GM23338 (cell line): ENCODE results near the gene FNDC3A. TPM values are rescaled to one million over a fixed set of nuclear protein-coding genes. Genes with fewer than 3 reads are reported as not detected.

Source experiments
- ATAC-seq: fragments of 200-7000 bp; cut with Tn5 transposase; 3 replicates; pipeline ENCODE4 v1.9.1; 2020
- DNase-seq: peaks from one replicate; pipeline ENCODE4 v3.0.0-alpha.2; 2015; ENCODE audit warnings: low spot score
- H2AFZ ChIP-seq: fragments of 200-600 bp; sonication (generic); 2 replicates; pipeline ENCODE4 v1.8.0; 2016; ENCODE audit warnings: antibody characterized with exemption, mild to moderate bottlenecking, moderate library complexity
- H3F3A ChIP-seq: fragments of 200-600 bp; sonication (generic); replicated peaks from 2 replicates; pipeline ENCODE4 v1.8.0; 2017; ENCODE audit warnings: antibody characterized with exemption, mixed run types, low read depth
- H3K27ac ChIP-seq: fragments of 200-600 bp; sonication (generic); 2 replicates; pipeline ENCODE4 v1.6.1; 2016; ENCODE audit warnings: low read depth
- H3K27me3 ChIP-seq: fragments of 200-600 bp; sonication (generic); 2 replicates; pipeline ENCODE4 v1.8.0; 2016; ENCODE audit warnings: mild to moderate bottlenecking, mixed run types, moderate library complexity; ENCODE audit not compliant: insufficient read depth
- H3K36me3 ChIP-seq: fragments of 200-600 bp; sonication (generic); 2 replicates; pipeline ENCODE4 v1.8.0; 2016; ENCODE audit warnings: mild to moderate bottlenecking; ENCODE audit not compliant: insufficient read depth
- H3K4me1 ChIP-seq: fragments of 200-600 bp; sonication (generic); 2 replicates; pipeline ENCODE4 v1.8.0; 2016; ENCODE audit warnings: mild to moderate bottlenecking, moderate library complexity; ENCODE audit not compliant: insufficient read depth
- H3K4me2 ChIP-seq: fragments of 200-600 bp; sonication (generic); 2 replicates; pipeline ENCODE4 v1.7.1; 2017; ENCODE audit warnings: mixed run types
- H3K4me3 ChIP-seq: fragments of 200-600 bp; sonication (generic); 2 replicates; pipeline ENCODE4 v1.6.1; 2016; ENCODE audit warnings: mixed run types
- H3K79me2 ChIP-seq: fragments of 200-600 bp; sonication (generic); replicated peaks from 2 replicates; pipeline ENCODE4 v1.8.0; 2017; ENCODE audit warnings: mild to moderate bottlenecking; ENCODE audit not compliant: insufficient read depth
- H3K9me2 ChIP-seq: fragments of 200-600 bp; sonication (generic); 2 replicates; pipeline ENCODE4 v1.8.0; 2017; ENCODE audit not compliant: insufficient read depth
- H4K20me1 ChIP-seq: fragments of 200-600 bp; sonication (generic); replicated peaks from 2 replicates; pipeline ENCODE4 v1.8.0; 2017; ENCODE audit warnings: mild to moderate bottlenecking; ENCODE audit not compliant: insufficient read depth
- H3K27ac Mint-ChIP-seq: 2 replicates; pipeline ENCODE4 v1.8.0; 2020; ENCODE audit warnings: inconsistent platforms, mild to moderate bottlenecking, moderate library complexity, mixed read lengths
- H3K27me3 Mint-ChIP-seq: 3 replicates; pipeline ENCODE4 v1.8.0; 2022; ENCODE audit warnings: low read depth, mild to moderate bottlenecking, moderate library complexity, mixed read lengths, inconsistent platforms; ENCODE audit not compliant: insufficient read depth, poor library complexity
- H3K36me3 Mint-ChIP-seq: 3 replicates; pipeline ENCODE4 v1.8.0; 2021; ENCODE audit warnings: low read depth, mild to moderate bottlenecking, inconsistent platforms, moderate library complexity, mixed read lengths
- H3K4me1 Mint-ChIP-seq: 3 replicates; pipeline ENCODE4 v1.8.0; 2020; ENCODE audit warnings: mild to moderate bottlenecking, inconsistent platforms, mixed read lengths
- H3K4me3 Mint-ChIP-seq: 3 replicates; pipeline ENCODE4 v1.8.0; 2021; ENCODE audit warnings: moderate library complexity, mild to moderate bottlenecking, inconsistent platforms, mixed read lengths
- H3K9me3 Mint-ChIP-seq: 3 replicates; pipeline ENCODE4 v1.8.0; 2020; ENCODE audit warnings: moderate library complexity, mild to moderate bottlenecking, inconsistent platforms, mixed read lengths
- ETS1 ChIP-seq: IDR thresholded peaks from 2 replicates; pipeline ENCODE4 v1.6.1; 2016; ENCODE audit warnings: antibody characterized with exemption
- EZH2 ChIP-seq: fragments of 200-600 bp; sonication (generic); IDR thresholded peaks from one replicate; pipeline ENCODE4 v1.8.0; 2017; ENCODE audit warnings: antibody characterized with exemption, mild to moderate bottlenecking, low read depth; ENCODE audit not compliant: unreplicated experiment
- REST ChIP-seq: IDR thresholded peaks from one replicate; pipeline ENCODE4 v1.6.1; 2018; ENCODE audit warnings: antibody characterized with exemption; ENCODE audit not compliant: unreplicated experiment
- polyA plus RNA-seq: library from polyadenylated mRNA; unstranded; fragments of >200 nt; fragmentation: Nextera tagmentation; extraction: Ambion mirVana; gene quantifications from 2 replicates; pipeline ENCODE4 v1.2.1, GENCODE V29; 2016
- total RNA-seq: library from RNA; depleted of rRNA; stranded (reverse); fragments of >200 nt; shearing (Covaris generic); gene quantifications from 2 replicates; pipeline ENCODE4 v1.2.3, GENCODE V29; 2014

The FNDC3A gene
- total and polyA plus RNA-seq, 2 experiments from 2014 or later: 10.3 to 31.1 TPM

- Histone ChIP-seq H3K4me3 (peak overlapping the region; percentile 57), H3K27me3 (peaks cover 91% of the 10 kb centered on the region), H3K4me1 (peaks cover 6% of the 10 kb centered on the region; the same call in 1 of the 2 replicates), H3K27ac (no peak overlapping the region), H3K4me2 (peak overlapping the region; percentile 88), H3F3A (peaks cover 7% of the 10 kb centered on the region), H3K36me3 (no peaks in the 10 kb centered on the region), H3K79me2 (no peaks in the 10 kb centered on the region), H4K20me1 (no peaks in the 10 kb centered on the region), H3K9me2 (no peaks in the 10 kb centered on the region), H2AFZ (peak overlapping the region; percentile 93)
- DNase-seq: peak; percentile 57
- H3K4me3 Mint-ChIP-seq: peak overlapping the region; percentile 67
- ATAC-seq: peak; percentile 18
- peaks cover 9% of the 10 kb centered on the region; the same call in 2 of the 3 replicates for H3K9me3 Mint-ChIP-seq
- H3K27ac Mint-ChIP-seq: no peak overlapping the region
- TF ChIP-seq EZH2 (peak; percentile 61), ETS1 (no peak)
- peaks cover 26% of the 10 kb centered on the region for H3K4me1 Mint-ChIP-seq
- H3K27me3 Mint-ChIP-seq: peaks cover 72% of the 10 kb centered on the region
- no peaks in the 10 kb centered on the region; the same call in 2 of the 3 replicates for H3K36me3 Mint-ChIP-seq
Observed at GRCh38 chr13:49220856-49221589, 245.3 kb downstream of the FNDC3A start.

- Histone ChIP-seq H3K9me2 (no peaks in the 10 kb centered on the region), H3K4me1 (peaks cover 6% of the 10 kb centered on the region; the same call in 1 of the 2 replicates), H3F3A (peaks cover 7% of the 10 kb centered on the region), H3K27me3 (peaks cover 85% of the 10 kb centered on the region), H3K27ac (no peak overlapping the region), H2AFZ (peak overlapping the region; percentile 93), H3K4me3 (peak overlapping the region; percentile 57), H3K36me3 (no peaks in the 10 kb centered on the region), H3K79me2 (no peaks in the 10 kb centered on the region), H3K4me2 (peak overlapping the region; percentile 88), H4K20me1 (no peaks in the 10 kb centered on the region)
- peak overlapping the region; percentile 67; the same call in 2 of the 3 replicates for H3K4me3 Mint-ChIP-seq
- no peak overlapping the region for H3K27ac Mint-ChIP-seq
- H3K27me3 Mint-ChIP-seq: peaks cover 67% of the 10 kb centered on the region
- DNase-seq: no peak
- H3K36me3 Mint-ChIP-seq: no peaks in the 10 kb centered on the region; the same call in 2 of the 3 replicates
- peaks cover 9% of the 10 kb centered on the region; the same call in 2 of the 3 replicates for H3K9me3 Mint-ChIP-seq
- peaks cover 26% of the 10 kb centered on the region for H3K4me1 Mint-ChIP-seq
- ATAC-seq: no peak
- TF ChIP-seq REST (no peak), EZH2 (peak; percentile 49)
Observed at GRCh38 chr13:49221590-49221965, 245.9 kb downstream of the FNDC3A start.
